K562 (cell line): ENCODE data around the gene TMEM273. TPM values are rescaled to one million over a fixed set of nuclear protein-coding genes. Genes with fewer than 3 reads are reported as not detected.

Experiments used
- ARID4B ChIP-seq: sonication (generic); formaldehyde crosslinking; IDR thresholded peaks from 2 replicates; pipeline ENCODE4 v1.8.0; 2022; ENCODE audit warnings: mild to moderate bottlenecking, missing genetic modification reagents
- BHLHE40 ChIP-seq: IDR thresholded peaks from 2 replicates; pipeline ENCODE4 v1.6.1; 2011; ENCODE audit warnings: low read length, improper control_type of control experiment
- CTBP1 ChIP-seq: fragments of 450-650 bp; IDR thresholded peaks from 2 replicates; pipeline ENCODE4 v1.6.1; 2016; ENCODE audit warnings: borderline replicate concordance
- CXXC5 ChIP-seq: fragments of 250-450 bp; sonication (Bioruptor Pico); IDR thresholded peaks from 2 replicates; pipeline ENCODE4 v1.8.0; 2022; ENCODE audit warnings: inconsistent platforms, mild to moderate bottlenecking, moderate library complexity
- DMBX1 ChIP-seq: fragments of 250-450 bp; sonication (Bioruptor Pico); IDR thresholded peaks from 2 replicates; pipeline ENCODE4 v1.8.0; 2022; ENCODE audit warnings: inconsistent platforms, mild to moderate bottlenecking, moderate library complexity, borderline replicate concordance
- FIP1L1 ChIP-seq: fragments of 200-400 bp; formaldehyde crosslinking; IDR thresholded peaks from 2 replicates; pipeline ENCODE4 v1.6.1; 2018; ENCODE audit warnings: mild to moderate bottlenecking, low read depth, low read length; ENCODE audit not compliant: poor library complexity, severe bottlenecking
- GATAD2A ChIP-seq: fragments of 450-650 bp; IDR thresholded peaks from 2 replicates; pipeline ENCODE4 v1.6.1; 2017
- KAT7 ChIP-seq: sonication (generic); formaldehyde crosslinking; IDR thresholded peaks from 2 replicates; pipeline ENCODE4 v1.8.0; 2022; ENCODE audit warnings: missing genetic modification reagents, mild to moderate bottlenecking, borderline replicate concordance
- NFE2L1 ChIP-seq: fragments of 450-650 bp; IDR thresholded peaks from 2 replicates; pipeline ENCODE4 v1.6.1; 2016; ENCODE audit warnings: missing genetic modification characterization, low read depth, mild to moderate bottlenecking, missing compliant biosample characterization, moderate library complexity, borderline replicate concordance
- PYGO2 ChIP-seq: fragments of 450-650 bp; IDR thresholded peaks from 2 replicates; pipeline ENCODE4 v1.6.1; 2016; ENCODE audit warnings: mild to moderate bottlenecking, missing genetic modification characterization, moderate library complexity, missing compliant biosample characterization
- TAF15 ChIP-seq: fragments of 200-400 bp; formaldehyde crosslinking; IDR thresholded peaks from 2 replicates; pipeline ENCODE4 v1.6.1; 2017; ENCODE audit warnings: mild to moderate bottlenecking, low read depth, low read length, moderate library complexity
- THAP7 ChIP-seq: fragments of 250-450 bp; sonication (Bioruptor Pico); IDR thresholded peaks from 2 replicates; pipeline ENCODE4 v1.5.0; 2021
- ZNF639 ChIP-seq, 2 experiments: fragments of 200-800 bp in 1 of 2; sonication (Bioruptor generic) in 1 of 2; sonication (generic) in 1 of 2; formaldehyde crosslinking in 1 of 2; IDR thresholded peaks in 1 of 2; conservative IDR thresholded peaks in 1 of 2; 2 replicates each; pipeline versions ENCODE4 v1.5.0 to v1.6.1; 2016 to 2020; ENCODE audit warnings: missing compliant biosample characterization in 1 of 2, missing genetic modification characterization in 1 of 2, missing genetic modification reagents in 1 of 2
- ZNF696 ChIP-seq: fragments of 250-450 bp; sonication (Bioruptor Pico); conservative IDR thresholded peaks from 2 replicates; pipeline ENCODE4 v1.4.0; 2020; ENCODE audit warnings: mild to moderate bottlenecking, moderate library complexity
- polyA plus RNA-seq, 8 experiments: library from polyadenylated mRNA; depleted of rRNA in 4 of 8; stranded (reverse) in 5 of 8; unstranded in 3 of 8; fragments of >200 nt; fragmentation: Nextera tagmentation in 2 of 8; fragmentation: Illumina TruSeq in 1 of 8; extraction: Ambion mirVana in 2 of 8; extraction: Trizol in 1 of 8; gene quantifications; 2 replicates each; pipeline versions ENCODE4 v1.2.1 to v1.2.3, GENCODE V29; 2011 to 2014; ENCODE audit warnings: inconsistent platforms in 1 of 8, missing spikeins in 1 of 8
- total RNA-seq, 7 experiments: library from RNA; depleted of rRNA in 6 of 7; stranded (reverse); fragments of >200 nt in 6 of 7; fragmentation: Illumina TruSeq in 2 of 7; extraction: Trizol in 2 of 7; gene quantifications; 2 replicates each; pipeline versions ENCODE4 v1.2.1 to v1.2.3, GENCODE V29; 2011 to 2021; ENCODE audit warnings: low replicate concordance in 1 of 7
- TF ChIP-seq, protein P1 (sequence below): IDR thresholded peaks from 2 replicates; pipeline ENCODE4 v1.6.1; 2016; ENCODE audit warnings: missing genetic modification characterization, missing compliant biosample characterization
- TF ChIP-seq, protein P2 (sequence below): fragments of 450-650 bp; formaldehyde crosslinking; IDR thresholded peaks from 2 replicates; pipeline ENCODE4 v1.4.0; 2022; ENCODE audit warnings: missing genetic modification characterization
- TF ChIP-seq, protein P3 (sequence below): fragments of 450-650 bp; formaldehyde crosslinking; conservative IDR thresholded peaks from 2 replicates; pipeline ENCODE4 v1.4.0; 2022; ENCODE audit warnings: mild to moderate bottlenecking, missing genetic modification characterization

Gene TMEM273
- total and polyA plus RNA-seq, 9 of the 15 experiments (the other 6 are each of a cell fraction or from before 2014, with no cell fraction given): 39.2 to 131 (median 95.6) TPM

DNA sequence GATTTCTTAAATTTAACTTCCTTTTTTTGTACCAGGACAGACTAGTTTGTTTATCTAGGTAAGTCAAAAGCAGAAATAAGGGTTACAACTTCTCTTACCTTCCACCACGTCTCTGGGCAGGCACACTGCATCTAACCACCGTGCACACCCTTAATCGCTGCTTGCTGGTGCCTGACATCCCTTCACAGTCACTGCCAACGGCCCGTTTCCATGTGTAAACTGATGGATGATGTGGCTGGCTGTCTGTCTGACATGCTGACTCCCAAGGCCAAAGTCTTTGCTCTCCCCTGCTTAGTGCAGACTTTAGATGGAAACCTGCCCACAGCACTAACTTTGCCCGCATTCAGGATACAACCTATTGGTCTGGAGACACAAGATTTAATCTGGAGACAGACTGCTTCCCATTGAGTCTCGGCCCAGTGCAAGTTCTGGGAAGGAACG, 1.1 kb downstream of the TMEM273 start (continued):
- TF ChIP-seq, protein P1, sequence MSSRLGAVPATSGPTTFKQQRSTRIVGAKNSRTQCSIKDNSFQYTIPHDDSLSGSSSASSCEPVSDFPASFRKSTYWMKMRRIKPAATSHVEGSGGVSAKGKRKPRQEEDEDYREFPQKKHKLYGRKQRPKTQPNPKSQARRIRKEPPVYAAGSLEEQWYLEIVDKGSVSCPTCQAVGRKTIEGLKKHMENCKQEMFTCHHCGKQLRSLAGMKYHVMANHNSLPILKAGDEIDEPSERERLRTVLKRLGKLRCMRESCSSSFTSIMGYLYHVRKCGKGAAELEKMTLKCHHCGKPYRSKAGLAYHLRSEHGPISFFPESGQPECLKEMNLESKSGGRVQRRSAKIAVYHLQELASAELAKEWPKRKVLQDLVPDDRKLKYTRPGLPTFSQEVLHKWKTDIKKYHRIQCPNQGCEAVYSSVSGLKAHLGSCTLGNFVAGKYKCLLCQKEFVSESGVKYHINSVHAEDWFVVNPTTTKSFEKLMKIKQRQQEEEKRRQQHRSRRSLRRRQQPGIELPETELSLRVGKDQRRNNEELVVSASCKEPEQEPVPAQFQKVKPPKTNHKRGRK: no peak
- TF ChIP-seq, protein P2, sequence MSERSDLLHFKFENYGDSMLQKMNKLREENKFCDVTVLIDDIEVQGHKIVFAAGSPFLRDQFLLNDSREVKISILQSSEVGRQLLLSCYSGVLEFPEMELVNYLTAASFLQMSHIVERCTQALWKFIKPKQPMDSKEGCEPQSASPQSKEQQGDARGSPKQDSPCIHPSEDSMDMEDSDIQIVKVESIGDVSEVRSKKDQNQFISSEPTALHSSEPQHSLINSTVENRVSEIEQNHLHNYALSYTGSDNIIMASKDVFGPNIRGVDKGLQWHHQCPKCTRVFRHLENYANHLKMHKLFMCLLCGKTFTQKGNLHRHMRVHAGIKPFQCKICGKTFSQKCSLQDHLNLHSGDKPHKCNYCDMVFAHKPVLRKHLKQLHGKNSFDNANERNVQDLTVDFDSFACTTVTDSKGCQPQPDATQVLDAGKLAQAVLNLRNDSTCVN (CRISPR knock-in tag): no peak
- TF ChIP-seq, protein P3, sequence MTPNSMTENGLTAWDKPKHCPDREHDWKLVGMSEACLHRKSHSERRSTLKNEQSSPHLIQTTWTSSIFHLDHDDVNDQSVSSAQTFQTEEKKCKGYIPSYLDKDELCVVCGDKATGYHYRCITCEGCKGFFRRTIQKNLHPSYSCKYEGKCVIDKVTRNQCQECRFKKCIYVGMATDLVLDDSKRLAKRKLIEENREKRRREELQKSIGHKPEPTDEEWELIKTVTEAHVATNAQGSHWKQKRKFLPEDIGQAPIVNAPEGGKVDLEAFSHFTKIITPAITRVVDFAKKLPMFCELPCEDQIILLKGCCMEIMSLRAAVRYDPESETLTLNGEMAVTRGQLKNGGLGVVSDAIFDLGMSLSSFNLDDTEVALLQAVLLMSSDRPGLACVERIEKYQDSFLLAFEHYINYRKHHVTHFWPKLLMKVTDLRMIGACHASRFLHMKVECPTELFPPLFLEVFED (CRISPR knock-in tag): no peak; the same call in 1 of the 2 replicates
- peak; percentile 71; the same call in 1 of the 2 replicates for TF ChIP-seq DMBX1
- TF ChIP-seq ZNF696 (CRISPR knock-in tag): 0 out of 2 replicates have a peak, but pooled peaks have one; percentile 61
- TF ChIP-seq KAT7 (CRISPR knock-in tag): no peak
- no peak for TF ChIP-seq CXXC5 (CRISPR knock-in tag)
- TF ChIP-seq ZNF639 (CRISPR knock-in tag; conservative IDR thresholded peaks at IDR 0.05 in 1 of 2, IDR thresholded peaks at IDR 0.05 in 1 of 2): no peak
- TF ChIP-seq CTBP1: peak; percentile 77
- TF ChIP-seq FIP1L1: no peak
- no peak for TF ChIP-seq ARID4B (CRISPR knock-in tag)
- no peak for TF ChIP-seq THAP7 (CRISPR knock-in tag)
- no peak for TF ChIP-seq GATAD2A
- TF ChIP-seq NFE2L1 (tag): no peak
- TF ChIP-seq PYGO2 (tag): no peak
- no peak for TF ChIP-seq TAF15
- no peak; the same call in 1 of the 2 replicates for TF ChIP-seq BHLHE40
